ENCODE measurements around the gene TM4SF4.

DNA sequence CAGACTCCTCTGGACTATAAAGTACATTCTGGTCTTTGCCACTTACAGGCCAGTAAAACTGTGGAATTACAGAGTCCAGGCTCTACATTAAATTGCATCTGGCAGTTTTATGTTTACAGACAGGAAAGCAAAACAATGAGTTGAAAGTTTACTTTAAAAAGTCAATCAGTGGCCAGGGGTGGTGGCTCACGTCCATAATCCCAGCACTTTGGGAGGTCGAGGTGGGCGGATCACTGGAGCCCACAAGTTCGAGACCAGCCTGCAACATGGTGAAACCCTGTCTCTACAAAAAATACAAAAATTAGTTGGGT lies 53.8 kb downstream of the TM4SF4 start:
- TF ChIP-seq POLR2A (IDR thresholded peaks at IDR 0.05) (no peak), CTCF (IDR thresholded peaks at IDR 0.05) (no peak)
